NOMO-1 treated with dmso at 0.1 percent for 144 hours (cell line): ENCODE data around the gene DOK3.

ENCODE experiments used
- DNase-seq: peaks from one replicate; lab custom pipeline; 2025; ENCODE audit not compliant: unreplicated experiment; lab: John Stamatoyannopoulos, UW

Gene DOK3

DNA sequence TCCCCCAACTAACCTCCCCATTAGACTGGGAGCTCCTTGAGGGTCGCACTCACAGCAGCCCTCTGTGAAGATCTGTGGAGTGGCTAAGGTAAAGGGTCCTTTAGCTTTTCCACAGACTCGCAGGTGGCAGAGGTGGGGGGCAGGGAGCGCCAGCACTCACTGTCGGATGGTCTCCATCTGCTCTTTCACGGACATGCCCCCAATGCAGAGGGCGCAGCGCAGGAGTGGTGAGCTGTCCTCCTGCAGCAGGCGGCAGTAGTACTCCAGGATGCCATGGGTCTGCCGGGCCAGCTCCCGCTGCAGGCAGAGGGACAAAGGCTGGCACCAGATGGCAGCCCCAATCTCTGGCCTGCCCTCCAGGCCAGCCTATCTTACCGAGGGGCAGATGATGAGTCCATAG is 4.9 kb upstream of the DOK3 start:
- DNase-seq: no peak

DNA sequence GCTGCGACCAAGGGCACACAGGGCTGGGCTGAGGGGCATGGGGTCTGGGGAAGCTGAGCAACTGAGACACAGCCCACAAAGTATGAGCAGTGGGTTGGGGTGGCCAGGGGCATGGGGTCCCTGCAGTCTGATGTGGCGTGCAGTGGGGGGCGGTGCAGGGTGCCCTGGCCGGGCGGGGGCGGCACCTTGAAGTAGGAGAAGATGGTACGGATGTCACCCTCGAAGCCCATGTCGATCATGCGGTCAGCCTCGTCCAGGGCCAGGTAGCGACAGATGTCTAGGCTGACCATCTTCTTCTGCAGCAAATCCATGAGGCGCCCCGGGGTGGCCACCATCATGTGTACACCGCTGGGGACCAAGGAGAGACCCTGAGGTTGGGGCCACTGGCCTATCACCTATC is 3.9 kb upstream of the DOK3 start:
- DNase-seq: no peak

DNA sequence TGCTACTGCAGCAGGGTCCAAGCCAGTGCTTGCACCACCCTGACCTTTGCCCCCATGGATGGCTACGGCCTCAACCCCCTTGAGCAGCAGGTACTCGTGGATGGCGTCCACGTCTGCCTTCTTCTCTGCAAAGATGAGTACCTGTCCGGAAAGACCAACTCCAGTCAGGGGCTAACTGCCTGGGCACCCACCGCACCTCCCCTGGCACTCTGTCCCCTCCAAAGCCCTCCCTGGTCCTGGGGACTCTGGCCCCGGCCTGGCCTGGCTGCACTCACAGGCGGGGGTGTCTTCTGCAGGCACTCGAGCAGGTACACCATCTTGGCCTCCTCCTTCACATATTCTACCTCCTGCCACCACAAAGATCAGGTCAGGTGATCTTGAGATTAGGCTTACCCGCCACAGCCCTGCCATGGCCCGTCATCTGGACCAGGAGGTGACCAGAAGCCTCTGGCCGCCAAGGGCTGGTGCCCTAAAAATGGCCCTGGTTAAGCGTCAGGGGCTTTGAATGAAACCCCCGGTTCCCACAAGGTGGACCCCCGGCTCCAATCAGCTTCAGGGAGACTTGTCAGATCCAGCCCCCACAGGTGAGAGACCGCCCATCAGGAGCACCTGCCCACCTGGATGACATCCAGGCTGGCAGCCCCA is 3.2 kb upstream of the DOK3 start:
- no peak for DNase-seq

DNA sequence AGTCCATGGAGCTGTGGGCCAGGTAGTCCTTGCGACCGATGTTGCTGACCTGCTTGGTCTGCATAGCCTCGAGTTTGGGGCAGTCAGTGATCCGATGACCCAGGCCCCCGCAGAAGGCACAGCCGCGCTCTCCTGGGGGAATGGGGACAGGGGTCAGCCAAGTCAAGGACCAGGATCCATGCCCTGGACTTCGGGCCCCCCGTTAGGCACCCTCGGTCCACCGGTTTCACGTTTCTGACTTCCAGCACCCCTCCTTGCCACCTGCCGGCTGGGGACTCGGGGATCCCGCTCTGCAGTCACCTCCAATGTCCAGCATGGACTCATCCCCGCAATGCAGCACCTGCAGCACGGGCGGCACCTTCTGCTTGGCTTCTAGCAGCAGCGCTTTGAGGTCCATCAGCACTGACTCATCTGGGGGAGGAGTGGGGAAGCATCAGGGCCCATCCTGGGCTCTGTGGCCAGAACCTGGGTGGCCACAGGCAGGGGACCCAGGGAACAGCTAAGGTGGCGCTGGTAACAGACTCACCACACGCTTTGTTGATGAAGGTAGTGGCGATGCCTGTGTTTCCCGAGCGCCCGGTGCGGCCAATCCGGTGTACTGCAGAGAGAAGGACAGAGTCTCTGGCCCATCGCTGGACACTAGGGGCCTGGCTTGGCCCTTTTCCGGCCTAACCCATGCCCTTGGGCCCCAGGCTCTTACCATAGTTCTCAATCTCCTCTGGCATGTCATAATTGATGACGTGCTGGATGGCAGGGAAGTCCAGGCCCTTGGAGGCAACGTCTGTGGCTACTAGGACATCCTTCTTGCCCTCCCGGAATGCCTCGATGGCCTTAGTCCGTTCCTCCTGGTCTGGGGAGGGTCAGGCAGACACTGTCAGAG is 2.4 kb upstream of the DOK3 start:
- no peak for DNase-seq

DNA sequence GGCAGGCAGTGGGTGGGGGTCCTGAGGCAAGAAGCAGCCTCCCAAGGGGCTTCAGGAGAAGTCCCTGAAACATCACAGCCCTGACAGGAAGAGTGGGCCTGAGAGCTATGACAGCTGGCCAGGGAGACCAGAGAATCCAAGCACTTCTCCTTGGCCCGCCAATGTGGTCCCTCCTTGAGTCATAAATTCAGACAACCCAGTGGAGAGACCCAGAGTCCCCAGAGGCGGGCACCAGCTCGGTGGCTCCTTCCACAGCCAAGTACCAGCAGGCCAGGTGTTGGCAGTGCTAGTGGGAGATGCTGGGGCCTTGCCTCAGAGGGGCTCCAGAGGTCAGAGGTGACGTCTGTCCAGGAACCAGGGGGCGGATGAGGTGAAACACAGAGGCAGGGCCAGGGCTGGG is 1.6 kb upstream of the DOK3 start:
- no peak for DNase-seq

DNA sequence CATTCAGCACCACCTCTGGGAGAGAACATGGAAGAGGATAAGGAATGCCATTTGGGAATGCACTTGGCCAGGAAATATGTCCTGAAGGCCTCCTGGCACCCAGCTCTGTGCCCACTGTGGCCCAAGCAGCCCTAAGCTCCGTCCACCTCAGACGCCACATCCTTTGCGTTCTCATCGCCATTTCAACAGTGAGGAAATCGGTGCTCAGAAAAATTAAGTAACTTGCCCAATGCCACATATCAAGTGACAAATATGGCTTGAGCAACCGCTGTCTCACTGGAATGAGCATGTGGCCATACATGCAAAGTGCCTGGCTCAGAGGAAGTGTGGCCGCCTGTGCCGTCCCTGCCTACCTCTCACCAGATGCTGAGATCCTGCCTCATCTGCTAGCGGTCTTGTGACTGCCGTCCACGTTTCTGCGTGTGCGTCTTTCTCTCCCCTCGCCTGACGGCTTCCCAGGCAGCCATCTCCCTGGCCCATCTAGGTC is 984 bp upstream of the DOK3 start:
- peak; percentile 94 for DNase-seq

DNA sequence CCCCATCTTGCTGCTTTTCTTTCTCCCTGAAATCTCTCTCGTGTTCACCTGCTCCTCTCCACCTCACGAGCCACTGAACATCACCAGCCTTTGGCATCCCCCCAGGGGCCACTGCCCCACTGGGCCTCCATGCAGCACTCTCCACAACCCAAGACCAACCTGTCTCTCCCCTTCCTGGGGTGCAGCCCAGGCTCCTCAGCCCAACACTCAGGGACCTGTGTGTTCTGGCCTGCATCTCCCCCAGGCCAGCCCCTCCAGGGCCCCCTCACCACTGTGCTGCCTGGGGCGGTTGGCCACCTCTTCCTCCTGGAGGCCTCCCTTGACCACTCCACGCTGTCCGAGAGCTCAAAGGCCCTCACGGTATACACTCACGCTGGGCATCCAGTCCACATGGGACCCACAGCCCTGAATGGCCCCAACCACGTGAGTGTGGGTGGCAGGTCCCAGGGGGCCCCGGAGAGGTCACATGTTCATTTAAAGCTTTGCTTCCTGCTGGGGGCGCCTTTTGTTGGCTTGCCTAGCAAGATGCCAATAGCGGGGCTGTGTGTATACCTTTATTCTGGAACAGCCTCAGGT is 453 bp upstream of the DOK3 start:
- DNase-seq: no peak

DNA sequence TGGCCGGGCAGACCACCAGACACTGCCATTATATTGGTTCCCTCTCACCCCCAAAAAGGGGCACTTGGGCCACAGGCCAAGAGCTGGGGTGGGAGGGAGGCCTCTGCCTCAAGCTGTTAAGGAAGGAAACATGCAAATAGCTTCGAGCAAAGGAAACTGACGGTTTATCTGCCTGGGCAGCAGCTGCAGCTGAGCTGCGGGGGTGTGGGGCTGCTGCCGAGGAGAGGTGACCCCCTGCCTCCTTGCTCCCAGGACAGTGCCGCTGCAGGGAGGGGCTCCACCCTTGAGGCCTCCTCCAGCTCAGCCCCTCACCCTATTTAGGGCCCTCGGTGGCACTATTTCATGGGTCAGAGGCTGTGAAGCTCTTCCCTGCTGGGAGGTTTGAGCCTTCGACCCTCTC is 789 bp downstream of the DOK3 start:
- peak; percentile 11 for DNase-seq

DNA sequence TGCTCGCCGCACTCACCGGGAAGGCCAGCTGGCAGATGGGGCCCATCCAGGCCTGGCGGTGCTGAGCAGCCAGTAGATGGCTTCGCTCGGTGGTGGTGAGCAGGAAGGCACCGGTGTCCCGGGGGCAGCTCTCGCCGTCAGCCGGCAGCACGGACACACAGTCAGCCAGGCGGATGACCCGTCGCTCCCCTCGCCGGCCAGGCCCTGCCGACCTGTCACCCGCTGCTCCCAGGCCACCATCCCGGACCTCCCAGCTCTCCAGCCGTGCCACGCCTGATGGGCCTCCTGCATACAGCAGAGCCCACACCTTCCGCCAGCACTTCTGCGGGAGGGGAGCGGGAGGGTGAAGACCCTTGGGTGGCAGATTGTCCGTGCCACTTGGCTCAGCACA is 1.4 kb downstream of the DOK3 start:
- DNase-seq: no peak

DNA sequence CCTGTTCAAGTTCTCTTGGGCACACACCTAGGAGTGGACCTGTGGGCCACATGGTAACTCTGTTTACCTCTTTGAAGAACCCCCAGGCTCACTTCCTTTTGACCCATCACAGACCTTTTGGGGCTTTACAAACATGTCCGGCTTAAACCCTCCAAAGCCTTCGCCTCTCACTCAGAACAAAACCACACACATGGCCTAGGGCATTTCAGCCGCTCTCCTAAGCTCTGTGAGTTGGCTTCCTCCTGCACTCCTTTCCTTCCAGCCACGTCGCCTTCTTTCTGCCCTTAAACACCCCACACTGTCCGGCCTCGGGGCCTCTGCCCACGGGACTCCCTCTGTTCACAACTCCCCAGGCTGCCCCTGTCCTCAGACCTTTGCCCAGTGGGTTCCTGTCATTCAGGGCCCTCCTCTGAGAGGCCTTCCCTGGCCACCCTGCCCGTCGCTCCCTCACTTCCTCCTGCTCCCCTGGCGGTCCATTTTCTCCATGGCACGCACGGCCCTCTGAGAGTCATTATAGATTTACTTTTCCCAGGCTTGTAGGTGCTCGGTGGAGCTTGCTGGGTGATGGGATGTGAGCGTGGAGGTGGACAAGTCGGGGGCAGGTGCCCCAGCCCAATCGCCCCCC is 1.9 kb downstream of the DOK3 start:
- DNase-seq: peak; percentile 40

DNA sequence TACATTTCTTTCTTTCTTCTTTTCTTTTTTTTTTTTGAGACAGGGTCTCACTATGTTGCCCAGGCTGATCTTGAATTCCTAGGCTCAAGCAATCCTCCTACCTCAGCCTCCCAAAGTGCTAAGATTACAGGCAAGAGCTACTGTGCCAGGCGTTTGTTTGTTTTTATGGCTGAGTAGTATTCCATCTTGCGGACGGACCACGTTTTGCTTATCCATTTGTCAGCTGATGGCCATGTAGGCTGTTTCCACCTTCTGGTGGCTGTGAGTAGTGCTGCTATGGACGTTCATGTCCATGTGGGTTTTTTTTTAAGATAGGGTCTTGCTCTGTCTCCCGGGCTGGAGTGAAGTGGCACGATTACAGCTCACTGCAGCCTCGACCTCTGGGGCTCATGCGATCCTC is 2.5 kb downstream of the DOK3 start:
- peak; percentile 5 for DNase-seq

DNA sequence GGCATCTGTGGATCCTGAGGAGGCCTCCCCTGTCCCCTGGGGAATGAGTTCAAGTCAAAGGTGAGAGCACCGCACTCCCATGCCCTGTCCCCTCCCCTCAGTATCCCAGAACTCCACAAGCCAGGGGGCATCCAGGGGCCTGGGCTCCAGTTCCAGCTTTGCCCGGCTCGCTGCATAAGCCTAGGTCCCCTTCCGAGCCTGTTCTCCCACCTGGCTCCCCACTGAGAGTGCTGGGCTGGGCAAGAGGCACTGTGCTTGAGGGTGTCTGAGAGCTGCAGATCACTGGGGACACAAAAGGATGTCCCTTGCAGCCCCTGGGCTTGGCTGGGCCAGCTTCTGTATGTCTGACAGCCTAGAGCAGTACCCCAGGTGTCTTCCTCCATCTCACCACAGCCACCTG is 4.6 kb downstream of the DOK3 start:
- no peak for DNase-seq

DNA sequence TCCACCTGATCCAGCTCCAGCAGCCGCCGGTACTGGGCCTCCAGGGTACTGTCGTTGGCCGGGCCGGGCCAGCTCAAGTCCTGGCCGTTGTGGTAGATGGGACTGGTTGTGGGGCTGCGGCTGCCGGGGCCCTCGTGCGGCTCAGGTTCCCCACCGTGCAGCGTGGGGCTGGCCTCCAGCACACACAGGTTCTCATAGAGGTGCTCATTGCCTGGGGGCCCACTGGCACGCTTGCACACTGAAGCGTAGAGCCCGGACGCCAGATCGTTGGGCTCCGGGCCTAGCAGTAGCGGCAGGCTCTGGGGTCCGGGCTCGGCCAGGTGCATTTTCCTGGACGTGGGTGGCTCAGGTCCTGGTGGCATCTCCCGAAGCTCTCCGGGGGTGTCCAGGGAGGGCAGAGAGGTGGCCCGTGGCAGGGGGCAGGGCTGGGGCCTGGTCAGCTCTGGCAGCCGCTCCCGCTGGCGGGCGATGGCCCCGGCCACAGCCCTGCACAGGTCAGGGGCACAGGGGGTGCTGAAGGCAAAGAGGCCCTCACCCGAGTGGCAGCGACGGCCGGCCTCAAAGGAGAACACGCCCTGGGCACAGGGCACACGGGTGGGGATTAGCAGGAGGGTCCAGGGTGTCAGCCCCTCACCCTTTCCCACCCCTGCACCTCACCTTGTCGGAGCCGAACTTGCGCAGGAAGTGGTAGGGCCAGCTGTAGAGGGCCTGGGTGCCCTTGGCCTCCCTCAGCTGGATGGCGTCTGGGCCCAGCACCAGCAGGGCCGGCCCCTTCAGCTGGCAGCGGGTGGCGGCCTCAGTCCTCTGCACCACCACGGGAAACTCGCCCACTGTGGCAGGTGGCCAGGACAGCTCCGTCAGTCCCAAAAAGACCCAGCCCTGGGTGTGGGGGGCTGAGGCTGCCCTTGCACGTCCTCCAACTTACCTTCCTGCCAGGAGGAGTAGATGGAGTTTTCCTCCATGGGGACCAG is 5.3 kb downstream of the DOK3 start:
- no peak for DNase-seq

DNA sequence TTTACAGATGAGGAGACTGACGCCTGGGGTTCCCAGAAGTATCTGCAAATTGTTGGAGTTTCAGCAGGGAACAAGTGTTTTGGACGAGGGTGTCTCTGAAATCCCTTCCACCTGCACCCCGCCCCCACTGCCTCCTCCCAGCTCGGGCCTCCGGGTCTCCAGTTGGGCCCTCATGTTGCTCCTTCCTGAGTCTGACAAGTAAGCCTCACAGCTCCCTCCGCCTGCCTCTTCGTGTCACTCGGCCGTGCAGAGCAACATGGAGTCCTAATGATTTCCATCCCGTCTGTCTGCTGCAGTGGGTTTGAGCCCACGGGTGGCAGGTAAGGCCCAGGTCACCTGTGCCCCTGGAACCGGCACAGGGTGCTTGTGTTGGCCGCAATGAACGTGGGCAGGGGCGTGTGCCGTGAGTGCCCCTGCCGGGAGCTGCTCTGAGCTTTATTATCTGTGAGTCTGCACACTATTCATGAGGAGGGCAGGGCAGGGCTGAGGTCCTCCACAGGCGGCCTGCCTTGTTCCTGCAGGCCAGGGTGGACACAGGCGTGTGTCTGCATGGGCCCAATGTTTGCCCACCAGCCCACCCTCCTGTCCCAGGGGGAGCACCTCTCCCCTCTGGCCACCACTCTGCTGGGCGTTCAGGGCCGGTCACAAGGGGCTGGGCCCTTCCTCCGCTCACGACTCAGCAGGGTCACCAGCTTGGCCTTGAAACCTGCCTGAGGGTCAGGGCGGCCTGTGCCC is 6.1 kb downstream of the DOK3 start:
- DNase-seq: no peak

DNA sequence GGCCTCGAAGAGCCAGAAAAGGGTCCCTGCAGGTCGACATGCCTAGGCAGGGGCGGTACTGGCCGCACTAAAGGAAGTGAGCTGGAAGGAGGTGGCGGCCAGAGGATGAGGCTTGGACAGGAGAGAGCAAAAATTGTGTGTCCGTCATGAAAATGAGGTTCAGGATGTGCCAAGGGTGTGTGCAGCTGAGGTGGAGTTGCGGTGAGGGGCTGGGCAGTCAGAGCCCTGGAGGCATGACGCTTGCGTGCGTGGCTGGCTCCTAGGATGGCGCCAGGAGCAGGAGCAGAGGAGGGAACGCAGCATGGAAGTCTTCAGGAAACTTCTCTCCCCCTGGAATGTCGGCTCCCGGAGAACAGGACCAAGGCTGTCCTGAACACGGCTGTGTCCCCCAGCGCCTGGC is 6.7 kb downstream of the DOK3 start:
- no peak for DNase-seq

DNA sequence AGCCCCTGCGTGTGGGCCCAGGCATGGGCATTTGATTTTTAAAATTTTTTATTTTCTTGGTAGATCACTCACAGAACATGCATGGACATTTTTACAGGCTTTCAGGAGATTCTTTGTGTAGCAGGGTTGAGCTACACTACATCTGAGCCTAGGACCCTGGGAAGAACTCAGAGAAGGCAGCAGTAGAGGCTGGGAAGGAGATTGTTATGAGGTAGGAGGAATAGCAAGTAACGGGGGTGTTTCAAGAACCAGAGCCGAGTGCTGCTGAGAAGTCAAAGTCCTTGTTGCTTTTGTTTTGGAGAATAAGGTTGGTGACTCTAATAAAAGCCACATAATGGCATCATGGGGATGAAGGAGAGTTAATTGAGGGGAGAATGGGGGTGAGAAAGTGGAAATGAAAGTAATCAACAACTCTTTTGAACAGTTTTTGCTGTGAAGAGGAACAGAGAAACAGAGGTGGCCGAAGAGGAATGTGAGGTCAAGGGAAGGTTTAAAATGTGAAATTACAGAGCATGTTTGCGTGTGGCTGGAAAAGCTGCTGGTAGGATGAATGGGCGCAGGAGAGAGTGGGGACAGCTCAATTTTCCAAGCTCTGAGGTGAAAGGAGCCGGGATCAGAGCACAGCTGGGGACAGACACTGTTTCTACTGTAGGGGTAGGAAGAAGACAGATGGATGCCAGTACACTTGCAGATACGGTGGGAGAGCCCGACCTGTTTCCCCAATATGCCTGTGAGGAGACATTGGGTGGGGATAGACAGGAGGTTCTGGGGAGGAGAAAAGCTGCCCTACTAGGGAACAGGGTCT is 7.5 kb downstream of the DOK3 start:
- DNase-seq: peak; percentile 77

DNA sequence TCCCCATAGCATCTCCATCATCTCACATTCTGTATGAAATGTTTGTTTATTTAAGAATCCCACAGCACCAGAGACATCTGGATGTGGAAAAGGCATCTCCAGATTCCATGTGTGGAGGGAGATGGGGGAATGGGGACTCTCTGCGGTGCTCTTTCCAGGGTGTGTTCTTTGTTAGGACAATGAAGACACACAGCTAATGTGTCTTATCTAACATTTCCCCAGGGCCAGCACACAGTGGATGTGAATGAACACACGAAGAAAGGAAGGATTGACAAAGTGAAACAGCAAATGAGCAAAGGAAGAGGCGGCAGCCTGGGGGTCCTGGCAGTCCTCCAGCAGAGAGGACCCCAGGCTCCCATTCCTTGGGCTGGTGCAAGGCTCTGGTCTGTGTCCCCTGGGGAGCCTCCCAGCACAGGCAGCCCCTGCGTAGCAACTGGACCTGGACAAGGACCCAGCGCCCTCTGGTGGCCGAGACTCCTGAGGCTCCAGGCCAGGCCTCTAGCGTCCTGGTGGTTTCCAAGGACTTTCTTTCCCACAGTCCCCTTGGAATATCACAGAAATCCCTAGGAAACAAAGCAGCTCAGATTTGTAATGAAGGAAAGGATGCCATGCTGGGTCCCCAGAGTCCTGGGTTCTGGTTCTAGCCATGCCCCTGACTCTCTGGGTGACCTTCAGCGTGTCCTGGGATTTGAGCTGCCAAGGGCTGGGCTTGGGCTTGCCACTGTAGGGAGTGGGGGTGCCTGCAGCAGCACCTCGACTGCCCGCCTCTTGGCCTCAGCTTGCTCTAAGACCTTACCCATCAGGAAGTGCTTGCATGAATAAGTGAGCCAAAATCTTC is 8.7 kb downstream of the DOK3 start:
- DNase-seq: peak; percentile 36

DNA sequence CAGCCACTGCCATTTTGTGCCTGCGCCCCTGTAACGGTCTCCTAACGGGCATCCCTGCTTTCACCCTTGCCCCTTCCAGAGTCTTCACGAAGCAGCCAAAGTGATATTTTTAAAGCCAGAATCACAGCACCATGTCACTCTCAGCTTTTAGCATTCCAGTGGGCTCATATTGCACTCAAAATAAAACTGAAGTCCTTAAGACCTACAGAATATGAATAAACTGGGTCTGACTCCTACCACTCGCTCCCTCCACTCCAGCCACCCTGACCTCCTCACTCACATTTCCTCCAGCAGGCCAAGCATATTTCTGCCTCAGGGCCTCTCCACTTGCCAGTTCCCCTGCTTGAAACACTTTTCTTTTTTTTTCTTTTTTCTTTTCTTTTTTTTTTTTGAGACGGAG is 9.8 kb downstream of the DOK3 start:
- DNase-seq: no peak
